Caco-2 (cell line): ENCODE results near the gene ETV6. TPM values are rescaled to one million over a fixed set of nuclear protein-coding genes. Genes with fewer than 3 reads are reported as not detected.

ENCODE experiments used
- BruUV-seq: library from RNA; stranded (reverse); fragments of 400-500 nt; replicated peaks from 2 replicates; lab custom pipeline; 2021; lab: Mats Ljungman, UMichigan
- CTCF ChIA-PET: fragments of 300-600 bp; sonication (Branson Sonifier 250); formaldehyde crosslinking; loops from one replicate; lab custom pipeline; 2022; ENCODE audit warnings: antibody characterized with exemption; lab: Charles Lee
- POLR2A ChIA-PET: fragments of 300-600 bp; sonication (Branson Sonifier 250); formaldehyde crosslinking; loops from one replicate; lab custom pipeline; 2022; ENCODE audit warnings: antibody characterized with exemption; lab: Charles Lee
- DNase-seq, 2 experiments: peaks; one replicate each; pipeline versions ENCODE4 v3.0.0 to v3.0.0-alpha.2; 2020 to 2022
- H3K27me3 ChIP-seq: replicated peaks from 2 replicates; pipeline ENCODE4 v1.6.0; 2011; ENCODE audit warnings: low read length; ENCODE audit not compliant: control insufficient read depth, insufficient read depth
- H3K36me3 ChIP-seq: 2 replicates; pipeline ENCODE4 v1.5.1; 2011; ENCODE audit warnings: low read length; ENCODE audit not compliant: control insufficient read depth, insufficient read depth
- H3K4me1 ChIP-seq: fragments of 250-450 bp; sonication (Bioruptor Pico); 2 replicates; pipeline ENCODE4 v1.5.1; 2020; ENCODE audit warnings: mild to moderate bottlenecking
- H3K4me3 ChIP-seq: 2 replicates; pipeline ENCODE4 v1.5.1; 2011; ENCODE audit warnings: low read depth, mild to moderate bottlenecking, control low read depth, low read length
- H3K9me3 ChIP-seq: fragments of 250-450 bp; sonication (Bioruptor Pico); 2 replicates; pipeline ENCODE4 v1.5.1; 2020; ENCODE audit warnings: mild to moderate bottlenecking, moderate library complexity
- H3K27ac Mint-ChIP-seq: one replicate; pipeline ENCODE4 v1.8.0; 2022; ENCODE audit warnings: mixed read lengths; ENCODE audit not compliant: unreplicated experiment
- H3K27me3 Mint-ChIP-seq: one replicate; pipeline ENCODE4 v1.8.0; 2022; ENCODE audit warnings: mixed read lengths; ENCODE audit not compliant: insufficient read depth, unreplicated experiment
- H3K36me3 Mint-ChIP-seq: one replicate; pipeline ENCODE4 v1.8.0; 2022; ENCODE audit warnings: mild to moderate bottlenecking, mixed read lengths; ENCODE audit not compliant: insufficient read depth, unreplicated experiment
- H3K4me1 Mint-ChIP-seq: one replicate; pipeline ENCODE4 v1.8.0; 2022; ENCODE audit warnings: low read depth, mixed read lengths; ENCODE audit not compliant: unreplicated experiment
- H3K4me3 Mint-ChIP-seq: one replicate; pipeline ENCODE4 v1.8.0; 2022; ENCODE audit warnings: mild to moderate bottlenecking, moderate library complexity, mixed read lengths; ENCODE audit not compliant: unreplicated experiment
- H3K9me3 Mint-ChIP-seq: one replicate; pipeline ENCODE4 v1.8.0; 2022; ENCODE audit warnings: mixed read lengths; ENCODE audit not compliant: unreplicated experiment
- CTCF ChIP-seq, 2 experiments: fragments of 200-600 bp in 1 of 2; IDR thresholded peaks; 1 replicate in 1 of 2; 2 replicates in 1 of 2; pipeline versions ENCODE4 v1.5.1 to v1.8.0; 2011 to 2022; ENCODE audit warnings: antibody characterized with exemption in 1 of 2, control low read depth in 1 of 2, inconsistent platforms in 1 of 2, low read depth in 1 of 2, low read length in 1 of 2, mild to moderate bottlenecking in 1 of 2, moderate library complexity in 1 of 2; ENCODE audit not compliant: insufficient read depth in 1 of 2, severe bottlenecking in 1 of 2, unreplicated experiment in 1 of 2
- intact Hi-C: fragments of 100-400 bp; cut with micrococcal nuclease; formaldehyde crosslinking; loops from one replicate; pipeline ENCODE4 v1.10.0; 2022; ENCODE audit not compliant: unreplicated experiment
- total RNA-seq: library from RNA; stranded (reverse); gene quantifications from 2 replicates; pipeline ENCODE4 v1.2.3, GENCODE V29; 2022

The ETV6 gene
- total RNA-seq, 1 experiment from 2014 or later, result 15.6 TPM

- Mint-ChIP-seq H3K9me3 (peaks cover 16% of the 10 kb centered on the region), H3K4me1 (peaks cover 41% of the 10 kb centered on the region), H3K27me3 (no peaks in the 10 kb centered on the region), H3K4me3 (no peak overlapping the region), H3K27ac (no peak overlapping the region), H3K36me3 (no peaks in the 10 kb centered on the region)
- Histone ChIP-seq H3K36me3 (no peaks in the 10 kb centered on the region), H3K9me3 (peaks cover 7% of the 10 kb centered on the region), H3K4me3 (no peak overlapping the region), H3K4me1 (peaks cover 42% of the 10 kb centered on the region), H3K27me3 (no peaks in the 10 kb centered on the region)
- BruUV-seq, result no TSS peak
- intact Hi-C loops, result loop anchor here (5.0 to 10.0 kb wide), 2 partner anchors 217 to 235 kb away; no protein-coding TSS in a partner anchor
- no peak for DNase-seq
- TF ChIP-seq CTCF (IDR thresholded peaks at IDR 0.05; ENCODE audit: insufficient read depth in 1 of 2, low read depth in 1 of 2, low read length in 1 of 2, severe bottlenecking in 1 of 2, unreplicated experiment in 1 of 2), result no peak
- ChIA-PET POLR2A (no interaction called here), CTCF (no interaction called here)
Observed at GRCh38 chr12:11799502-11799873, 150.0 kb downstream of the ETV6 start.

- H3K27me3 ChIP-seq, result no peaks in the 10 kb centered on the region
- peaks cover 16% of the 10 kb centered on the region for H3K9me3 Mint-ChIP-seq
- peaks cover 7% of the 10 kb centered on the region for H3K9me3 ChIP-seq
- no peaks in the 10 kb centered on the region for H3K36me3 ChIP-seq
- H3K36me3 Mint-ChIP-seq, result no peaks in the 10 kb centered on the region
- H3K4me3 Mint-ChIP-seq, result no peak overlapping the region
- BruUV-seq, result no TSS peak
- H3K27ac Mint-ChIP-seq, result no peak overlapping the region
- no peak overlapping the region for H3K4me3 ChIP-seq
- TF ChIP-seq CTCF (IDR thresholded peaks at IDR 0.05; ENCODE audit: insufficient read depth in 1 of 2, low read depth in 1 of 2, low read length in 1 of 2, severe bottlenecking in 1 of 2, unreplicated experiment in 1 of 2), result no peak
- H3K27me3 Mint-ChIP-seq, result no peaks in the 10 kb centered on the region
- intact Hi-C loops, result no loop called here
- ChIA-PET CTCF (no interaction called here), POLR2A (no interaction called here)
- peaks cover 31% of the 10 kb centered on the region for H3K4me1 Mint-ChIP-seq
- no peak for DNase-seq
- peaks cover 33% of the 10 kb centered on the region for H3K4me1 ChIP-seq
Observed at GRCh38 chr12:11801643-11802042, 152.2 kb downstream of the ETV6 start.

- H3K27me3 Mint-ChIP-seq, result no peaks in the 10 kb centered on the region
- Histone ChIP-seq H3K36me3 (no peaks in the 10 kb centered on the region), H3K4me1 (peaks cover 11% of the 10 kb centered on the region; the same call in 1 of the 2 replicates), H3K9me3 (no peaks in the 10 kb centered on the region; the same call in 1 of the 2 replicates), H3K27me3 (no peaks in the 10 kb centered on the region), H3K4me3 (no peak overlapping the region)
- intact Hi-C loops, result no loop called here
- CTCF ChIA-PET, result no interaction called here
- H3K27ac Mint-ChIP-seq, result no peak overlapping the region
- H3K4me3 Mint-ChIP-seq, result no peak overlapping the region
- POLR2A ChIA-PET, result no interaction called here
- H3K9me3 Mint-ChIP-seq, result peaks cover under 1% of the 10 kb centered on the region
- no peak for DNase-seq
- H3K36me3 Mint-ChIP-seq, result no peaks in the 10 kb centered on the region
- peaks cover 10% of the 10 kb centered on the region for H3K4me1 Mint-ChIP-seq
- TF ChIP-seq CTCF (IDR thresholded peaks at IDR 0.05; ENCODE audit: insufficient read depth in 1 of 2, low read depth in 1 of 2, low read length in 1 of 2, severe bottlenecking in 1 of 2, unreplicated experiment in 1 of 2), result no peak
- BruUV-seq, result no TSS peak
Observed at GRCh38 chr12:11804130-11804529, 154.7 kb downstream of the ETV6 start.
